ENCODE results near the gene TBCD.
"Not testable (repeated sequence)": the region's sequence is repeated elsewhere in the genome, so short reads cannot be mapped to it uniquely, and the experiment has no call there.

The TBCD gene

GRCh38 chr17:82957961-82958561, 206.2 kb downstream of the TBCD start:
- DNase-seq (ENCODE audit: low spot score), result no peak

- DNase-seq (ENCODE audit: low spot score), result no peak
Measured at GRCh38 chr17:82959242-82959930, 207.5 kb downstream of the TBCD start.

- DNase-seq (ENCODE audit: low spot score), result no peak
Measured at GRCh38 chr17:82959990-82960418, 208.1 kb downstream of the TBCD start.

- no peak for DNase-seq (ENCODE audit: low spot score)
Measured at GRCh38 chr17:82960419-82961271, 208.8 kb downstream of the TBCD start.

GRCh38 chr17:82961366-82962162, 209.7 kb downstream of the TBCD start:
- DNase-seq (ENCODE audit: low spot score), result no peak

- DNase-seq (ENCODE audit: low spot score), result no peak
Measured at GRCh38 chr17:82962163-82962720, 210.4 kb downstream of the TBCD start.

- peak; percentile 16 for DNase-seq (ENCODE audit: low spot score)
Measured at GRCh38 chr17:82963104-82963950, 211.5 kb downstream of the TBCD start.

GRCh38 chr17:82964451-82964850, 212.6 kb downstream of the TBCD start:
- DNase-seq (ENCODE audit: low spot score), result not testable (repeated sequence)

GRCh38 chr17:82964851-82965341, 213.0 kb downstream of the TBCD start:
- no peak for DNase-seq (ENCODE audit: low spot score)

- no peak for DNase-seq (ENCODE audit: low spot score)
Measured at GRCh38 chr17:82965371-82965770, 213.5 kb downstream of the TBCD start.

- no peak for DNase-seq (ENCODE audit: low spot score)
Measured at GRCh38 chr17:82966415-82966814, 214.6 kb downstream of the TBCD start.

GRCh38 chr17:82967268-82968032, 215.6 kb downstream of the TBCD start:
- DNase-seq (ENCODE audit: low spot score), result no peak

- DNase-seq (ENCODE audit: low spot score), result not testable (repeated sequence)
Measured at GRCh38 chr17:82968033-82968841, 216.4 kb downstream of the TBCD start.

- DNase-seq (ENCODE audit: low spot score), result no peak
Measured at GRCh38 chr17:82970067-82970466, 218.2 kb downstream of the TBCD start.

GRCh38 chr17:82970818-82971590, 219.1 kb downstream of the TBCD start:
- DNase-seq (ENCODE audit: low spot score), result no peak

GRCh38 chr17:82972836-82973372, 221.0 kb downstream of the TBCD start:
- DNase-seq (ENCODE audit: low spot score), result no peak

- DNase-seq (ENCODE audit: low spot score), result no peak
Measured at GRCh38 chr17:82973456-82974135, 221.7 kb downstream of the TBCD start.

All from COLO829 (cell line).